ENCODE results near the gene RREB1.

Gene RREB1

GRCh38 chr6:7166410-7167293 is 58.9 kb downstream of the RREB1 start:
- DNase-seq = no peak

DNA sequence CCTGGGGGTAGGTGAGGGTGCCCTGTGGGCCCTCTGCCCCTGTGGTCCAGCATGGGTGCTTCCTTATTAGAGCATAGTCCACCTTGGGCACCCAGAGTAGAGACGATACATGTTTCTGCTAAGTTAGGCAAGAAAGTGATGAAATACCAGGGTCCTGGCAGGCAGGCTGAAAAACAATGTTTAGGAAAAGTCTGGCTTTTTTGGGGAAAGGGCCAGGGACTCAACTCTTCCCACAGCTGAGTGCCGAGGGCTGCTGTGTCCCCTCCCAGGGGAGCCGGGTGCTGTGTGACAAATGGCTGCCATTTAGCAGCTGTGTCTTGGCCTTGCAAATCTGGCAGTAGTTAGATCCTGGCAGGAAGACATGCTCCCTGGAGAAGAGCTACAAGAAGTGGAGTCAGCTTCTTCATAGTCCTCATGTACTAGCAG is 61.5 kb downstream of the RREB1 start:
- no peak for DNase-seq

- DNase-seq = no peak
Observed at GRCh38 chr6:7170117-7170732, 62.5 kb downstream of the RREB1 start.

- no peak for DNase-seq
Observed at GRCh38 chr6:7171119-7171518, 63.4 kb downstream of the RREB1 start.

- DNase-seq = no peak
Observed at GRCh38 chr6:7171733-7172132, 64.0 kb downstream of the RREB1 start.

GRCh38 chr6:7172649-7173048 is 64.9 kb downstream of the RREB1 start:
- no peak for DNase-seq

- no peak for DNase-seq
Observed at GRCh38 chr6:7173843-7174503, 66.2 kb downstream of the RREB1 start.

DNA sequence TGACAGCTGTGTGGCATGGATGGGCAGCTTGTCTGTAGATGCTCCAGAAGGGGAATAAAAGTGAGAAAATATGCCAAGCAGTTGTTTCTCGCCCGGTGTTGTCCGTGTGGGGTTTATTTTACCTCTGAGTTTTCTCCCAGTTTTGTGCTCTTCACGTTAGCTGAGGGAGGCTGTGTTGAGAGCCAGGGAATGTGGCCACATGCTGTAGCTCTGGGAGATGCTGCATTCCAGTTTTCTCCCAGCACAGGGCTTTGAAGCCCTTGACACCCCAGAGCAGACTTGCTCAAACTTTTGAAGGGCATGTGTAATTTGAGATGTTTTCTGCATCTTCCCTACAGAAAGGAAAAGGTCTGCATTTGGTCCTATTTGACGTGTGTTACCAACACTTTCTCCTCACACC is 67.7 kb downstream of the RREB1 start:
- DNase-seq = no peak

DNA sequence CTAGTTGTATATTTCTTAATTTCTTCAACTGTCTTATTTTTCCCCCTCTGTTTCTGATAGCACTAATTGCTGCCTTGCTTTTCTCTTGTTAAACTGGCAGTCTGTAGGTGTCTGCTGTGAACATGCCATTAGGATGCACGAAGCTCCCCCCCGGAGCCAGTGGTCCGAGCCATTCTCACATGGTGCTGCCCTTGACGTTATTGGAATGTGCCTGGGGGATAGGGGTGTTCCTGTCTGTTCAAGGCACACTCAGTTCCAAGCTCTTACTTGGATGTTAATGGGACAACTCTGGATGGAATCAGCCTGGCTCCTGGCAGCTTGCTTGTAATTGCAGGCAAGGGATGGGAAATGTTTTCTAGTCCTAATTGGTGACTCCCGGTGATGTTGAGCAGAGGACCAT is 68.4 kb downstream of the RREB1 start:
- DNase-seq = no peak

GRCh38 chr6:7178280-7178679 is 70.5 kb downstream of the RREB1 start:
- DNase-seq = no peak

DNA sequence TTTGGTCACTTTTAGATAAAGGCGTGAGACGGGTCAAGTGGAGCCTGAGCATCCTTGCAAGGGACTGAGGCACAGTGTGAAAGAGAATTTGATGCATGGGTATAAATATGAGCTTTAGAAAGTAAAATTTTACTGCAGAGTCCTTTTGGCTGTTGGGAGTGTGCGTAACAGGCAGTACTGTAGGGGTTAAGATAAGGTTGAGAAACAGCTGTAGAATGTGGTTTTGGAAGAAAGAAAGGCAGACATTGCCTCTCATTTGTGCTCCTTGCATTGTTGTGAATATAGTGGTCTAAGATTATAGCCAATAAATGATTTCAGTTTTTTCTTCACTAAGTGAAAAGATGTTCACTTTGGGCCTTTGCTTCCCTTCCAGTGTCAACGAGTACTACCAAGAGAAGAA is 73.0 kb downstream of the RREB1 start:
- no peak for DNase-seq

DNA sequence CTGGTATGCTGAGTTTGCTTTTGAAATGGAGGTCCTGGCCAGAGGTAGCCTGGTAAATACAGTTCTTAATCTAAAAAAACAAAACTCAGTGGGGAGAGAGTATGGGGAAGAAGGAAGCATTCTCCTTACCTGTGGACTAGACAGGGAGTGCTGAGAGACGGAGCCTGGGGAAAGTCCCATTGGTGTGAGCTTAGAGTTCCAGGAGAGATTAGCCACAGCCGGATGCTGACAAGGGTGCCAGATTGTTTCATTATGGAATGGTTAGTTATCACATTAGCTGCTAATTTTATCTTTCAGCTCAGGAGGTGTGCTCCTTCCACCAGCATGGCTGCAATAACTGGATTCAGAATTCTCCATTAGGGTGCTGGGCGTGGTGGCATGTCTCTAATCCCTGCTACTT is 75.9 kb downstream of the RREB1 start:
- no peak for DNase-seq

DNA sequence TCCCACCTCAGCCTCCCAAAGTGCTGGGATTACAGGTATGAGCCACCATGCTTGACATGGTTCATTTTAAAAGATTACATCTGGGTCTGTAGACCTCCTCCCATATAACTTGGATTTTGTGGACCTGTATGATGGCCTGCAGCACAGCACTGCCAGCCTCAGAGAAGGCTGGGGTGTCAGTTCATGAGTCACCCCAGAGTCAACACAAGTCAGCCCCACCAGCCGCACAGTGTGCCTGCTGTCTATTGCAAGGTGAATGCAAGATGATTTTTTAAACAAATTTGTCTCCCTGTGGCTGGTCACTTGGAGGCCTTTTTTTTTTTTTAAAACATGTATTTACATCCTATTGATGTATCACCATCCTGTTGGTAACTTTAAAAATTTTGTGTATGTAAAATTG is 76.7 kb downstream of the RREB1 start:
- no peak for DNase-seq

GRCh38 chr6:7185561-7185960 is 77.8 kb downstream of the RREB1 start:
- no peak for DNase-seq

DNA sequence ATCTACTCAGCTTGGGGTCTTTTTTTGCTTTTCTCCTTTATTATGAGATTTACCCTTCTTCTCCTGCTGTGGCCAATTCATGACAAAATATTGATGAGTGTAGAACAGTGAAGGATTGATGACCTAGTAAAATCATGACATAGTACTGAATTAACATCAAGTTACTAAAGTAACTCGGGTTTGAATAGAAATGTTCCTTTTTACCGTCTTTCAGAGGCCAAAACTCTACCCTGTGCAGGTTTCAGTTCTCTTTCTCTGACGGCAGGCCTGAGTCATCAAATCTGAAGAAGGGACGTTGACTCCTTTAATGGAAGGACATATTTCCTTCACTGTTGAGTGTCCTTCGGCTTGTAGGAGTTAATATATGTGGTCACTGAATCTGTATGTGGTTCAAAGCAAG is 80.7 kb downstream of the RREB1 start:
- peak; percentile 21 for DNase-seq

DNA sequence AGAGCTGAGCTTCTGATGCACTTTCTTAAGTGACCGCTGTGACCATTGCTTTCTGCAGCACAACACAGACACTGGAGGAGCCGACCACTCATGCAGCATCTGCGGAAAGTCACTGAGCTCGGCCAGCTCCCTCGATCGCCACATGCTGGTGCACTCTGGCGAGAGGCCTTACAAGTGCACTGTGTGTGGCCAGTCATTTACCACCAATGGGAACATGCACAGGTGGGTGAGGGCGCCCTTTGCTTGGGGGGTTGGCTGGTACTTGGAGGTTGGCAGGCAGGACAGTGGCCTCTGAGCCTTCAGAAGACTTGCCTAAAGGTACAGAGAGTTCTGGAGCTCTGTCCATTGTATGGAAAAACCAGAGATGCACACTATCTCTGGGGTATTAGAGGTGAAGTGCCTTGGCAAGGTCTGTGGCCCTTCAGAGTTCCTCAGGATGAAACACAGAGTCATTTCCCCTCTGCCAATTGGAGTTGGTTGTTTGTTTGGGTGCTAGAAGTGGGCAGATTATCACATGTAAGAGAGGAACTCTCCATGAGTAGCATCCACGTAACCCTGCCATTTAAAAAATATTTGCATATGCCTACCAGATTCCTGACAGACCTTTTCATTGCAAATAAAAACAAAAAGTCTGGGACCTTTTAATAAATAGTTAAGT is 81.5 kb downstream of the RREB1 start:
- DNase-seq = no peak

DNA sequence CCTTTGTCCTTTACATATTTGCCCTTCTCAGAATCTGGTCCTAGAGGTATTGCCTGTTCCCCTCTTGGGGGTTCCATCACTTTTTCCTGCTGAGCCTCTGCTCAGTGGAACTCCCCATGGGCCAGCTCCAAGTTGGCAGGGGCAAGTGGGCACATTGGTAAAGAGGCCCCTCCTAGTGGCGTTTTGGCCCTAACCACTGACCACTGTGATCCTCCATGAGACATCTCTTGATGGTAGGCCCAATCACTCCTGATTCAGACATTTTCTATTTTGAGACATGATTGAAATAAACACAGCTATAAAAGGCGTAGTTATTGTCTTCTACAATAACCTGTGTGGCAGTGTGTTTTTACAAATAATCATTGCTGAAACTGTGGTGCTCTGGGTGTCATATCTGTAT is 83.0 kb downstream of the RREB1 start:
- DNase-seq = no peak

DNA sequence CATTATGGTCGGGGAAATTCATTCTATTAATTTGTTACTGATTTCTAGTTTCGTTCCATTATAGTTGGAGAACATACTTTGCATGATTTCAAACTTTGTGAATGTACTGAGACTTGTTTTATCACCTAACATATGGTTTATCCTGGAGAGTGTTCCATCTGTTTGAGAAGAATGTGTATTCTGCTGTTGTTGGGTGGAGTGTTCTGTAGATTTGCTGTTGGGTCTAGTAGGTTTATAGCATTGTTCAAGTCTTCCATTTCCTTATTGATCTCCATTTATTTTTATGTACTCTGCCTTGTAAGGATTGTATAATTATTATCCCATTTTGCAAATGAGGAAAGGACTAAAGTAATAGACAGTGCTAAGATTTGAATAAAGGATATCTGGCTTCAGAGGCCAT is 85.4 kb downstream of the RREB1 start:
- no peak for DNase-seq

DNA sequence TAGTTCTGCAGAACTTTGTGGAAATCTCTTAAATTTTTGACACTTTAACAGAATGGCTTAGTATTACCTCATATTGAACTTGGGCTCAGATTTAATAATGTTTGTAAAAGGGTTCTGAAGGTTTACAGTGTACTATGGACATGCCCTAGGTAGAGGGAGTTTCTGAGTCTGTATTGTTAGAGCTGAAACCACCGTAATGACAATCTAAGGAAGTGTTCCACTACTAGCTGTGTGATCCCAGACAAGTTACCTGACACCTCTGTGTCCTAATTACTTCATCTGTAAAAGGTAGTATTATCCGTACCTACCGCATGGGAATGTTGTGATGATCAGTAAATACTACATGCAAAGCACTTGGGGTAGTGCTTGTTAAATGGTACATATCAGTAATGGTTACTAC is 86.9 kb downstream of the RREB1 start:
- DNase-seq = no peak

DNA sequence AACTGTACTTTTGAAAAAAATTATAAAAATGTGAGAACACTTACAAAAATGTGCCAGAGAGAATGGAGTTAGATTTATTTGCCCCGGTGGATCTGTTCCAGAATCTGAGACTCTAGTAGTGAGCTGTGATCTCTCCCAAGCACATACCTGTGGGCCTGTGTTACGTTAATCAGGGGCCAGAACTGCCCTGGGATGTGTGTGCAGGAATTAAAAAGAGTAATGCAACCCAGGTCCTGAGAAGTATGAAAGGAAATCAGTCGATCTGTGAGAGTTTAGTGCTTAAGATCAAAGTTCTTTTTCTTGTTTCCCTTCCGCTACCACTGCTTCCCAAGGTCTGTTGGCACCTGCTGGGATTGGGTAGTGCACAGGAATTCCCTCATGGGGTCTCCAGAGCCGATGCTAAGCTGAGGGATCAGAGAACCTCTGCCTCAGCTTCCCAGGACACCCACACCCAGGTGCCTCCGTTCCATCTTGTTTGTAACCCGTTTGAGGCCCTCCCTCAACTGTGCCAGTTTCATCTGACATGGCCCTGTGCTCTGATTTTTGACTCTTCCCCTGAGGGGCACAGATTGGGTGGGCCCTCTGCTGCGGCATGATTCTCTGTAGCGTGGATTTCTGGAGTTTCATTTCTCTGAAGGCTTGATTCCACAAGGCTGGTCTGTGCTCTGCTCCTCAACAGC is 87.7 kb downstream of the RREB1 start:
- DNase-seq = no peak

- no peak for DNase-seq
Observed at GRCh38 chr6:7196019-7196402, 88.2 kb downstream of the RREB1 start.

DNA sequence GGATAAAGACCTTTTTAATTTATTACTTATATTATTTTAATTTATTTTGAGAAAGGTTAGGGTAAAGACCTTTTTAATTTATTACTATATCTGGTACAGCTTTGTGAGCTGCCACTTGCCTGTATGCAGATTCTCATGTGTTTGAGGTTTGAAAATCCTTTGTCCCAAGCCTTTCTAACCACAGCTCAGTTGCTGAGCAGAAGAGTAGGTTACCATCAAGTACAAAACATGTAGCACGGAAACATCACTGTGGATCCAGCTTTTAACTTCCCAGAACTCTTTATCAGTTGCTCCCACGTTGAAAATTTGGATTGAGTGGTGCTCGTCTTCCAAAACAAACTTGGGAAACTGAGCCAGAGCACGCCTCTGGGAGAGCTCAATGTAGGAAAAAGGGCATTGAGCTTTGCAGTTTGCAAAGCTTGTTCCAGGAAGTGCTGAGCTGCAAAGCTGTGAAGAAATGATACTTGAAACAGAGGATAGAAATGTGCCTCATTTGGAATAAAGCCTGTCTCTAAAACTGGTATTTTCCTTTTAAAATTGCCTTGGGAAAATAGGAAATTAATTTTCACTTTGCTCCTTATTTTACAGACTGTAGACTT is 89.0 kb downstream of the RREB1 start:
- DNase-seq = no peak

DNA sequence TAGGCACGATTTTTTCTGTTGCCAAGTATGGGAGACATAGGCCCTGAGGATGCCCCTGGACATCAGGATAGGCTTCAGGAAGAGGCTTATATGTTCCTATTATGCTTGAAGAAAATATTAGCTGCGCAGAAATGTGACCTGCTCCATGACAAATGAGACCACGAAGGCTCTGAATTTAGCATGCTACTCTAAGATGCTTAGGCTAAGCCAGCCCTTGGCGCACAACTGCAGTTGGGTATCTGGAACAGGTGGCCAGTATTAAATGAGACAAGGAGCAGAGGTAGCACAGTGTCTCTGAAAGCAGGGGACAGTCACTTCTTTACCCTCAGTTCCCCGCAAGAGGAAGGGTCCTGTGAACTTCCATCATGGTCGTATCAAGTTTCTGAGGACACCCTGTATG is 90.0 kb downstream of the RREB1 start:
- no peak for DNase-seq
